KMS-11 (cell line): ENCODE data around the gene TPP2.

Source experiments
- H2AFZ ChIP-seq: fragments of 200-600 bp; sonication (generic); 2 replicates; pipeline ENCODE4 v1.6.1; 2016; ENCODE audit warnings: antibody characterized with exemption, mixed run types, low read depth
- H3K27ac ChIP-seq: fragments of 200-600 bp; sonication (generic); 2 replicates; pipeline ENCODE4 v1.6.1; 2016; ENCODE audit warnings: mild to moderate bottlenecking, mixed run types
- H3K27me3 ChIP-seq: fragments of 200-600 bp; sonication (generic); 2 replicates; pipeline ENCODE4 v1.6.1; 2017; ENCODE audit warnings: mild to moderate bottlenecking, low read depth, mixed run types, moderate library complexity; ENCODE audit not compliant: insufficient read depth
- H3K36me3 ChIP-seq: fragments of 200-600 bp; sonication (generic); 2 replicates; pipeline ENCODE4 v1.6.1; 2017; ENCODE audit warnings: mild to moderate bottlenecking, mixed run types; ENCODE audit not compliant: insufficient read depth
- H3K4me1 ChIP-seq: fragments of 200-600 bp; sonication (generic); 2 replicates; pipeline ENCODE4 v1.6.1; 2016; ENCODE audit warnings: mild to moderate bottlenecking, low read depth, mixed run types; ENCODE audit not compliant: poor library complexity, severe bottlenecking
- H3K4me2 ChIP-seq: fragments of 200-600 bp; sonication (generic); 2 replicates; pipeline ENCODE4 v1.7.0; 2016; ENCODE audit warnings: mild to moderate bottlenecking, mixed run types
- H3K4me3 ChIP-seq: fragments of 200-600 bp; sonication (generic); IDR thresholded peaks from 2 replicates; pipeline ENCODE4 v1.6.1; 2017; ENCODE audit warnings: low read depth, low read length, mixed read lengths; ENCODE audit not compliant: insufficient read depth
- H3K79me2 ChIP-seq: fragments of 200-600 bp; sonication (generic); 2 replicates; pipeline ENCODE4 v1.6.1; 2016; ENCODE audit warnings: low read depth, mixed run types; ENCODE audit not compliant: insufficient read depth
- H3K9ac ChIP-seq: fragments of 200-600 bp; sonication (generic); 2 replicates; pipeline ENCODE4 v1.6.1; 2016; ENCODE audit warnings: mild to moderate bottlenecking, mixed run types
- H4K20me1 ChIP-seq: fragments of 200-600 bp; sonication (generic); 2 replicates; pipeline ENCODE4 v1.6.1; 2016; ENCODE audit warnings: mild to moderate bottlenecking, mixed run types; ENCODE audit not compliant: insufficient read depth
- TF ChIP-seq, protein P1 (sequence below): fragments of 200-600 bp; sonication (generic); conservative IDR thresholded peaks from 2 replicates; pipeline ENCODE4 v1.6.1; 2017; ENCODE audit warnings: low read depth, mild to moderate bottlenecking, antibody characterized with exemption, low read length, moderate library complexity, mixed read lengths

The TPP2 gene

DNA sequence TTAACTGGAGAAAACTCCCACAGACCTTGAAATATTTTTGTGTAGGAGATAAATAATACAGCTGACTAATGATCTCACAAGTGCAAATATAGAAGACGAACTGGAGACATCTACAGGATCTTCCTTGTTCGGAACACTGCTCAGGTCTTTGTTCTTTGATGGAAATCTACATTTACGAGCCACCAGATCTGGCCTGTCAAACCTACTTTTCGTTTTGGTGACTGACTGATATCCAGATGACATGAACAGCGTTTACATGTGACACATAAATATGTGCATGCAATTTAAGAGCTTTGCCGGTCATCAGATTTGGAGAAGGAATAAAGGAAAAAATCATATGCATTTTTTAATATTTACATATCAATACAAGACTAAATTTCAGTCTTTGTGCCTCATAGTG lies 24.5 kb upstream of the TPP2 start:
- Histone ChIP-seq H3K9ac (no peak overlapping the region), H3K4me1 (no peaks in the 10 kb centered on the region), H3K27me3 (no peaks in the 10 kb centered on the region), H3K4me2 (no peak overlapping the region), H3K36me3 (no peaks in the 10 kb centered on the region), H3K27ac (no peak overlapping the region), H3K79me2 (no peaks in the 10 kb centered on the region), H2AFZ (no peak overlapping the region), H3K4me3 (no peak overlapping the region), H4K20me1 (no peaks in the 10 kb centered on the region)
- TF ChIP-seq, protein P1, sequence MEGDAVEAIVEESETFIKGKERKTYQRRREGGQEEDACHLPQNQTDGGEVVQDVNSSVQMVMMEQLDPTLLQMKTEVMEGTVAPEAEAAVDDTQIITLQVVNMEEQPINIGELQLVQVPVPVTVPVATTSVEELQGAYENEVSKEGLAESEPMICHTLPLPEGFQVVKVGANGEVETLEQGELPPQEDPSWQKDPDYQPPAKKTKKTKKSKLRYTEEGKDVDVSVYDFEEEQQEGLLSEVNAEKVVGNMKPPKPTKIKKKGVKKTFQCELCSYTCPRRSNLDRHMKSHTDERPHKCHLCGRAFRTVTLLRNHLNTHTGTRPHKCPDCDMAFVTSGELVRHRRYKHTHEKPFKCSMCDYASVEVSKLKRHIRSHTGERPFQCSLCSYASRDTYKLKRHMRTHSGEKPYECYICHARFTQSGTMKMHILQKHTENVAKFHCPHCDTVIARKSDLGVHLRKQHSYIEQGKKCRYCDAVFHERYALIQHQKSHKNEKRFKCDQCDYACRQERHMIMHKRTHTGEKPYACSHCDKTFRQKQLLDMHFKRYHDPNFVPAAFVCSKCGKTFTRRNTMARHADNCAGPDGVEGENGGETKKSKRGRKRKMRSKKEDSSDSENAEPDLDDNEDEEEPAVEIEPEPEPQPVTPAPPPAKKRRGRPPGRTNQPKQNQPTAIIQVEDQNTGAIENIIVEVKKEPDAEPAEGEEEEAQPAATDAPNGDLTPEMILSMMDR = no peak

DNA sequence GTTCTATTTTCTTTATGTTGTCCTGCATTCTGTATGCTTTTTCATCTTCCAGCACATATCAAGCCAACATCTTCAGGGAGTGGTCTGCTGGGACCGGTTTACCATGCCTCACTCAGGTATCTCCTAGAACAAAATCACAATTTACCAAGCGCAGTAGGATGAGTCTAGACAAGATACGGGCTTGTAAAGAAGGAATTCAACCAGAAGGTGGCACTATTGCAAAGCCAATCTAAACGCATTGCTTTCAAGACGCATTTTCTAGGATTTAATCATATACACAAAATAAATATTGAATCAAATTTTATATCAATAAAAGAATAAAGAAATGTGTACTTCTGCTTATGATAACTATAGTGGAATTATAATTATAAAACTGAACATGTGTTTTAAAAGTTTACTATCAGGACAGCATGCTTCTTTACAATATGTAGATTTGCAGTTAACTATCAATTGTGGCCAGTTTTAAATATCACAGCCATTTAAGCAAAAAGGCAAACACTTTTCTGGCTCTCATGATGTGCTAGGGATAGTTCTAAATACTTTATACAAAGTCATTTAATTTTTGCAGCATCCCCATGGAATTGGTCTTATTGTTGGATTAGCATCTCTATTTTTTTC lies 16.1 kb upstream of the TPP2 start:
- TF ChIP-seq, protein P1 = peak; percentile 67
- Histone ChIP-seq H3K4me1 (no peaks in the 10 kb centered on the region), H3K36me3 (no peaks in the 10 kb centered on the region), H3K4me3 (no peak overlapping the region), H2AFZ (no peak overlapping the region), H3K27me3 (no peaks in the 10 kb centered on the region), H3K9ac (no peak overlapping the region), H3K79me2 (no peaks in the 10 kb centered on the region), H3K27ac (no peak overlapping the region), H4K20me1 (no peaks in the 10 kb centered on the region), H3K4me2 (no peak overlapping the region)

DNA sequence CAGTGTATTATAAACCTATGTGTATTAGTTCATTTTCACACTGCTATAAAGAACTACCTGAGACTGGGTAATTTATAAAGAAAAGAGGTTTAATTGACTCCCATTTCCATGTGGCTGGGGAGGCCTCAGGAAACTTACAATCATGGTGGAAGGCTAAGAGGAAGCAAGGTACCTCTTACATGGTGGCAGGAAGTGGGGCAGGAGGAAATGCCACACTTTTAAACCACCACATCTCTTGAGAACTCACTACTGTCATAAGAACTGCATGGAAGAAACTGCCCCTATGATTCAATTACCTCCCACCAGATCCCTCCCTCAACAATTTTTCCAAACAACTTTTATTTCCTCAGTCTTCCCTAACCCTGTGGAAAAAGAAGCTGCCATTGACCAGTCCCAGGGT lies 14.5 kb upstream of the TPP2 start:
- Histone ChIP-seq H3K27me3 (no peaks in the 10 kb centered on the region), H3K9ac (no peak overlapping the region), H3K4me1 (no peaks in the 10 kb centered on the region), H3K4me3 (no peak overlapping the region), H3K36me3 (no peaks in the 10 kb centered on the region), H3K4me2 (no peak overlapping the region), H2AFZ (no peak overlapping the region), H3K79me2 (no peaks in the 10 kb centered on the region), H4K20me1 (no peaks in the 10 kb centered on the region), H3K27ac (no peak overlapping the region)
- TF ChIP-seq, protein P1 = no peak

DNA sequence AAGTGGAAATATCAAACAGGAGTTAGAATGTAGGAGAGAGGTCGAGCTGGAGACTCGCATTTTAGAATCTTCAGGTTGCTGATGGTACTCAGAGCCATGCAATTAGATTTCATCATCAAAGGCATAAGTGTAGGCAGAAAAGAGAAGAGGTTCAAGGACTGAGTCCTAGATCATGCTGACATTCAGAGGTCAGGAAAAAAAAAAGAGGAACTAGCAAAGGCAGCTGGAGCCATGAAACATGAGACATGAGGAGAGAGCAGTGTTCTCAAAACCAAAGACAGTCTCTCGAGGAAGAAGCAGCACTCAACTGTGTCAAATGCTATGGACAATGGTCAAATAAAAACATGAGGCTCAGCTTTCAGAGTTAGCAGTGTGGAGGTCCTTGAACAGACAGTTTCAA lies 12.4 kb upstream of the TPP2 start:
- Histone ChIP-seq H3K27ac (no peak overlapping the region), H3K27me3 (no peaks in the 10 kb centered on the region), H3K4me3 (no peak overlapping the region), H3K79me2 (no peaks in the 10 kb centered on the region), H3K9ac (no peak overlapping the region), H4K20me1 (no peaks in the 10 kb centered on the region), H3K4me1 (no peaks in the 10 kb centered on the region), H3K4me2 (no peak overlapping the region), H2AFZ (no peak overlapping the region), H3K36me3 (no peaks in the 10 kb centered on the region)
- TF ChIP-seq, protein P1 = no peak
